K562 (cell line): Measurements from ENCODE around the gene SSH3. TPM values are rescaled to one million over a fixed set of nuclear protein-coding genes. Genes with fewer than 3 reads are reported as not detected.
A peak's percentile ranks its signal among the peaks of the same experiment; 100 is the strongest.

Experiments used
- ATAC-seq: fragments of 200-7000 bp; cut with Tn5 transposase; 3 replicates; pipeline ENCODE4 v1.9.1; 2020; ENCODE audit warnings: moderate library complexity
- BruUV-seq: library from RNA; stranded (reverse); fragments of 400-500 nt; replicated peaks from 2 replicates; lab custom pipeline; 2021; lab: Mats Ljungman, UMichigan
- CTCF ChIA-PET: fragments of 300-600 bp; formaldehyde crosslinking; extraction: SDS; loops from one replicate; lab custom pipeline; 2021; ENCODE audit warnings: low intra/inter-chr PET ratio; lab: Yijun Ruan, JAX
- POLR2A ChIA-PET: fragments of 300-600, 350-650 bp; sonication (Branson Sonifier 250); formaldehyde crosslinking; extraction: SDS; loops from one replicate; lab custom pipeline; 2021; ENCODE audit warnings: antibody characterized with exemption, inconsistent platforms; lab: Yijun Ruan, JAX
- DNase-seq, 4 experiments: peaks; one replicate each; pipeline versions ENCODE4 v3.0.0 to v3.0.0-alpha.2; 2011 to 2018; ENCODE audit warnings: low spot score in 3 of 4, mixed read lengths in 3 of 4; ENCODE audit errors: extremely low read depth in 1 of 4
- FAIRE-seq: peaks from 2 replicates; lab custom pipeline; 2011; peaks lifted over from hg19 to GRCh38; lab: Jason Lieb, UNC
- H2AFZ ChIP-seq: 2 replicates; pipeline ENCODE4 v1.6.0; 2011; ENCODE audit warnings: low read depth, low read length, control low read depth, inconsistent platforms
- H3K27ac ChIP-seq: fragments of 200-600 bp; 3 replicates; pipeline ENCODE4 v1.8.0; 2011; ENCODE audit warnings: low read depth, mild to moderate bottlenecking, control low read depth, inconsistent platforms, low read length, moderate library complexity, mixed read lengths; ENCODE audit errors: extremely low read depth
- H3K27me3 ChIP-seq, 2 experiments: fragments of 300-600 bp in 1 of 2; 2 replicates in 1 of 2; 3 replicates in 1 of 2; pipeline versions ENCODE4 v1.6.0 to v1.8.0; 2011; ENCODE audit warnings: inconsistent platforms in 2 of 2, low read length in 2 of 2, mild to moderate bottlenecking in 1 of 2, mixed read lengths in 1 of 2, moderate library complexity in 1 of 2; ENCODE audit not compliant: control insufficient read depth in 2 of 2, insufficient read depth in 2 of 2
- H3K36me3 ChIP-seq: fragments of 300-600 bp; 3 replicates; pipeline ENCODE4 v1.8.0; 2011; ENCODE audit warnings: mild to moderate bottlenecking, low read length, inconsistent platforms; ENCODE audit not compliant: control insufficient read depth, insufficient read depth
- H3K4me1 ChIP-seq, 2 experiments: fragments of 200-600 bp in 1 of 2; replicated peaks in 1 of 2; 2 replicates in 1 of 2; 3 replicates in 1 of 2; pipeline versions ENCODE4 v1.5.1 to v1.8.0; 2011; ENCODE audit warnings: inconsistent platforms in 2 of 2, low read length in 2 of 2, mild to moderate bottlenecking in 1 of 2, mixed read lengths in 1 of 2, moderate library complexity in 1 of 2; ENCODE audit not compliant: control insufficient read depth in 2 of 2, insufficient read depth in 2 of 2
- H3K4me2 ChIP-seq: 2 replicates; pipeline ENCODE4 v1.6.1; 2011; ENCODE audit warnings: low read length, control low read depth, inconsistent platforms, mixed read lengths; ENCODE audit not compliant: insufficient read depth
- H3K4me3 ChIP-seq: fragments of 200-600 bp; sonication (generic), shearing (Covaris generic); 2 replicates; pipeline ENCODE4 v1.5.1; 2016; ENCODE audit warnings: control low read depth, inconsistent platforms
- H3K79me2 ChIP-seq: fragments of 200-600 bp; 3 replicates; pipeline ENCODE4 v1.8.0; 2011; ENCODE audit warnings: low read length, inconsistent platforms; ENCODE audit not compliant: control insufficient read depth, insufficient read depth
- H3K9ac ChIP-seq, 2 experiments: 2 replicates each; pipeline versions ENCODE4 v1.6.0 to v1.6.1; 2011; ENCODE audit warnings: low read depth in 2 of 2, low read length in 2 of 2, control low read depth in 1 of 2, inconsistent platforms in 1 of 2, mild to moderate bottlenecking in 1 of 2, mixed read lengths in 1 of 2; ENCODE audit not compliant: insufficient read depth in 1 of 2
- H3K9me1 ChIP-seq: one replicate; pipeline ENCODE4 v1.6.0; 2011; ENCODE audit warnings: inconsistent platforms, mild to moderate bottlenecking, low read length, moderate library complexity; ENCODE audit not compliant: control insufficient read depth, insufficient read depth
- H3K9me3 ChIP-seq: replicated peaks from 2 replicates; pipeline ENCODE4 v1.5.1; 2011; ENCODE audit warnings: low read depth, low read length, inconsistent platforms; ENCODE audit not compliant: control insufficient read depth, insufficient read depth
- H4K20me1 ChIP-seq: replicated peaks from 2 replicates; pipeline ENCODE4 v1.6.1; 2011; ENCODE audit warnings: low read length, inconsistent platforms, mixed read lengths; ENCODE audit not compliant: control insufficient read depth, insufficient read depth
- CBX3 ChIP-seq, 2 experiments: IDR thresholded peaks; 1 replicate in 1 of 2; 2 replicates in 1 of 2; pipeline ENCODE4 v1.6.1; 2012; ENCODE audit warnings: inconsistent platforms in 2 of 2, low read length in 2 of 2, borderline replicate concordance in 1 of 2, control low read depth in 1 of 2
- CBX5 ChIP-seq: IDR thresholded peaks from 2 replicates; pipeline ENCODE4 v1.6.1; 2014; ENCODE audit warnings: low read depth, borderline replicate concordance
- HMGN3 ChIP-seq: IDR thresholded peaks from 2 replicates; pipeline ENCODE4 v1.6.1; 2011; ENCODE audit warnings: borderline replicate concordance, low read depth, mild to moderate bottlenecking, mixed read lengths, low read length; ENCODE audit not compliant: insufficient read length; ENCODE audit errors: extremely low read depth
- MECOM ChIP-seq: fragments of 250-450 bp; sonication (Bioruptor Pico); IDR thresholded peaks from 2 replicates; pipeline ENCODE4 v1.8.0; 2022; ENCODE audit warnings: inconsistent platforms
- RAD51 ChIP-seq: fragments of 450-650 bp; IDR thresholded peaks from 2 replicates; pipeline ENCODE4 v1.7.1; 2016; ENCODE audit warnings: low read depth, mild to moderate bottlenecking, borderline replicate concordance
- TRIM28 ChIP-seq: fragments of 450-650 bp; IDR thresholded peaks from 2 replicates; pipeline ENCODE4 v1.6.1; 2017
- ZNF324 ChIP-seq: fragments of 250-450 bp; sonication (Bioruptor Pico); IDR thresholded peaks from 2 replicates; pipeline ENCODE4 v1.4.0; 2020; ENCODE audit warnings: mild to moderate bottlenecking
- WGBS: fragments of 100-300 bp; shearing (Covaris generic); methylation state at CpG from one replicate; pipeline ENCODE4 v1.1.6; 2016; ENCODE audit warnings: low coverage, mixed read lengths; ENCODE audit not compliant: insufficient coverage; ENCODE audit errors: missing lambda C conversion rate; 5-methylcytosine and 5-hydroxymethylcytosine counted together
- in situ Hi-C: fragments of 300-500 bp; cut with MboI; formaldehyde crosslinking; loops from 4 replicates; pipeline ENCODE4 v1.15.0; 2018; ENCODE audit warnings: inconsistent platforms, mixed read lengths
- intact Hi-C: fragments of 100-400 bp; cut with micrococcal nuclease; formaldehyde crosslinking; loops from 2 replicates; pipeline ENCODE4 v1.14.2; 2022
- polyA plus RNA-seq, 8 experiments: library from polyadenylated mRNA; depleted of rRNA in 4 of 8; stranded (reverse) in 5 of 8; unstranded in 3 of 8; fragments of >200 nt; fragmentation: Nextera tagmentation in 2 of 8; fragmentation: Illumina TruSeq in 1 of 8; extraction: Ambion mirVana in 2 of 8; extraction: Trizol in 1 of 8; gene quantifications; 2 replicates each; pipeline versions ENCODE4 v1.2.1 to v1.2.3, GENCODE V29; 2011 to 2014; ENCODE audit warnings: inconsistent platforms in 1 of 8, missing spikeins in 1 of 8
- total RNA-seq, 7 experiments: library from RNA; depleted of rRNA in 6 of 7; stranded (reverse); fragments of >200 nt in 6 of 7; fragmentation: Illumina TruSeq in 2 of 7; extraction: Trizol in 2 of 7; gene quantifications; 2 replicates each; pipeline versions ENCODE4 v1.2.1 to v1.2.3, GENCODE V29; 2011 to 2021; ENCODE audit warnings: low replicate concordance in 1 of 7
- TF ChIP-seq, protein P1 (sequence below): fragments of 450-650 bp; formaldehyde crosslinking; IDR thresholded peaks from 2 replicates; pipeline ENCODE4 v1.4.0; 2020; ENCODE audit warnings: mild to moderate bottlenecking, mixed read lengths
- TF ChIP-seq, protein P2 (sequence below): fragments of 450-650 bp; IDR thresholded peaks from 2 replicates; pipeline ENCODE4 v1.6.1; 2018; ENCODE audit warnings: mild to moderate bottlenecking, low read depth; ENCODE audit not compliant: partially characterized antibody
- TF ChIP-seq, protein P3 (sequence below): fragments of 200-800 bp; sonication (Bioruptor generic); IDR thresholded peaks from 2 replicates; pipeline ENCODE4 v1.6.1; 2016; ENCODE audit warnings: missing genetic modification characterization, missing compliant biosample characterization

The SSH3 gene
- total and polyA plus RNA-seq, 9 of the 15 experiments (the other 6 are each of a cell fraction or from before 2014, with no cell fraction given), result 0.07 to 1.0 (median 0.24) TPM; not detected in 3

GRCh38 chr11:67295846-67296245 is 7.5 kb upstream of the SSH3 start:
- Histone ChIP-seq H4K20me1 (no peaks in the 10 kb centered on the region), H2AFZ (no peak overlapping the region), H3K4me2 (no peak overlapping the region), H3K4me1 (peaks cover 0 to 11% of the 10 kb centered on the region in 2 experiments; a peak in 2 of 5 replicates), H3K9me1 (no peaks in the 10 kb centered on the region), H3K4me3 (no peak overlapping the region), H3K27me3 (no peaks in the 10 kb centered on the region), H3K36me3 (peaks cover 80% of the 10 kb centered on the region; the same call in 2 of the 3 replicates), H3K79me2 (no peaks in the 10 kb centered on the region), H3K27ac (no peak overlapping the region), H3K9ac (no peak overlapping the region), H3K9me3 (peaks cover 9% of the 10 kb centered on the region; the same call in 1 of the 2 replicates)
- peak; percentile 51 for FAIRE-seq
- DNase-seq, result no peak
- in situ Hi-C loops, result no loop called here
- WGBS, result 94% methylated on average over 1 of the region's 1 CpG
- CTCF ChIA-PET, result no interaction called here
- no peak for ATAC-seq
- POLR2A ChIA-PET, result no interaction called here
- TF ChIP-seq, protein P1, sequence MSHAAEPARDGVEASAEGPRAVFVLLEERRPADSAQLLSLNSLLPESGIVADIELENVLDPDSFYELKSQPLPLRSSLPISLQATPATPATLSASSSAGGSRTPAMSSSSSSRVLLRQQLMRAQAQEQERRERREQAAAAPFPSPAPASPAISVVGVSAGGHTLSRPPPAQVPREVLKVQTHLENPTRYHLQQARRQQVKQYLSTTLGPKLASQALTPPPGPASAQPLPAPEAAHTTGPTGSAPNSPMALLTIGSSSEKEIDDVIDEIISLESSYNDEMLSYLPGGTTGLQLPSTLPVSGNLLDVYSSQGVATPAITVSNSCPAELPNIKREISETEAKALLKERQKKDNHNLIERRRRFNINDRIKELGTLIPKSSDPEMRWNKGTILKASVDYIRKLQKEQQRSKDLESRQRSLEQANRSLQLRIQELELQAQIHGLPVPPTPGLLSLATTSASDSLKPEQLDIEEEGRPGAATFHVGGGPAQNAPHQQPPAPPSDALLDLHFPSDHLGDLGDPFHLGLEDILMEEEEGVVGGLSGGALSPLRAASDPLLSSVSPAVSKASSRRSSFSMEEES (CRISPR knock-in tag), result peak; percentile 38
- peak in 1 of 2 experiments; percentile 74; a peak in 1 of 3 replicates for TF ChIP-seq CBX3 (IDR thresholded peaks at IDR 0.05; ENCODE audit: borderline replicate concordance in 1 of 2, low read length in 2 of 2)
- no peak for TF ChIP-seq RAD51
- TF ChIP-seq, protein P2, sequence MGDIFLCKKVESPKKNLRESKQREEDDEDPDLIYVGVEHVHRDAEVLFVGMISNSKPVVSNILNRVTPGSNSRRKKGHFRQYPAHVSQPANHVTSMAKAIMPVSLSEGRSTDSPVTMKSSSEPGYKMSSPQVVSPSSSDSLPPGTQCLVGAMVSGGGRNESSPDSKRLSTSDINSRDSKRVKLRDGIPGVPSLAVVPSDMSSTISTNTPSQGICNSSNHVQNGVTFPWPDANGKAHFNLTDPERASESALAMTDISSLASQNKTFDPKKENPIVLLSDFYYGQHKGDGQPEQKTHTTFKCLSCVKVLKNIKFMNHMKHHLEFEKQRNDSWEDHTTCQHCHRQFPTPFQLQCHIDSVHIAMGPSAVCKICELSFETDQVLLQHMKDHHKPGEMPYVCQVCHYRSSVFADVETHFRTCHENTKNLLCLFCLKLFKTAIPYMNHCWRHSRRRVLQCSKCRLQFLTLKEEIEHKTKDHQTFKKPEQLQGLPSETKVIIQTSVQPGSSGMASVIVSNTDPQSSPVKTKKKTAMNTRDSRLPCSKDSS, result peak; percentile 30
- no peak for TF ChIP-seq MECOM
- no peak for TF ChIP-seq HMGN3
- TF ChIP-seq CBX5, result peak; percentile 78; the same call in 1 of the 2 replicates
- TF ChIP-seq, protein P3, sequence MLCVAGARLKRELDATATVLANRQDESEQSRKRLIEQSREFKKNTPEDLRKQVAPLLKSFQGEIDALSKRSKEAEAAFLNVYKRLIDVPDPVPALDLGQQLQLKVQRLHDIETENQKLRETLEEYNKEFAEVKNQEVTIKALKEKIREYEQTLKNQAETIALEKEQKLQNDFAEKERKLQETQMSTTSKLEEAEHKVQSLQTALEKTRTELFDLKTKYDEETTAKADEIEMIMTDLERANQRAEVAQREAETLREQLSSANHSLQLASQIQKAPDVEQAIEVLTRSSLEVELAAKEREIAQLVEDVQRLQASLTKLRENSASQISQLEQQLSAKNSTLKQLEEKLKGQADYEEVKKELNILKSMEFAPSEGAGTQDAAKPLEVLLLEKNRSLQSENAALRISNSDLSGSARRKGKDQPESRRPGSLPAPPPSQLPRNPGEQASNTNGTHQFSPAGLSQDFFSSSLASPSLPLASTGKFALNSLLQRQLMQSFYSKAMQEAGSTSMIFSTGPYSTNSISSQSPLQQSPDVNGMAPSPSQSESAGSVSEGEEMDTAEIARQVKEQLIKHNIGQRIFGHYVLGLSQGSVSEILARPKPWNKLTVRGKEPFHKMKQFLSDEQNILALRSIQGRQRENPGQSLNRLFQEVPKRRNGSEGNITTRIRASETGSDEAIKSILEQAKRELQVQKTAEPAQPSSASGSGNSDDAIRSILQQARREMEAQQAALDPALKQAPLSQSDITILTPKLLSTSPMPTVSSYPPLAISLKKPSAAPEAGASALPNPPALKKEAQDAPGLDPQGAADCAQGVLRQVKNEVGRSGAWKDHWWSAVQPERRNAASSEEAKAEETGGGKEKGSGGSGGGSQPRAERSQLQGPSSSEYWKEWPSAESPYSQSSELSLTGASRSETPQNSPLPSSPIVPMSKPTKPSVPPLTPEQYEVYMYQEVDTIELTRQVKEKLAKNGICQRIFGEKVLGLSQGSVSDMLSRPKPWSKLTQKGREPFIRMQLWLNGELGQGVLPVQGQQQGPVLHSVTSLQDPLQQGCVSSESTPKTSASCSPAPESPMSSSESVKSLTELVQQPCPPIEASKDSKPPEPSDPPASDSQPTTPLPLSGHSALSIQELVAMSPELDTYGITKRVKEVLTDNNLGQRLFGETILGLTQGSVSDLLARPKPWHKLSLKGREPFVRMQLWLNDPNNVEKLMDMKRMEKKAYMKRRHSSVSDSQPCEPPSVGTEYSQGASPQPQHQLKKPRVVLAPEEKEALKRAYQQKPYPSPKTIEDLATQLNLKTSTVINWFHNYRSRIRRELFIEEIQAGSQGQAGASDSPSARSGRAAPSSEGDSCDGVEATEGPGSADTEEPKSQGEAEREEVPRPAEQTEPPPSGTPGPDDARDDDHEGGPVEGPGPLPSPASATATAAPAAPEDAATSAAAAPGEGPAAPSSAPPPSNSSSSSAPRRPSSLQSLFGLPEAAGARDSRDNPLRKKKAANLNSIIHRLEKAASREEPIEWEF (CRISPR knock-in tag), result peak; percentile 94
- peak; percentile 100 for TF ChIP-seq ZNF324 (CRISPR knock-in tag)
- peak; percentile 79 for TF ChIP-seq TRIM28
- BruUV-seq, result no TSS peak
- intact Hi-C loops, result no loop called here
